ENCODE results near the gene COL18A1. TPM values are rescaled to one million over a fixed set of nuclear protein-coding genes. Genes with fewer than 3 reads are reported as not detected.
"Not testable (repeated sequence)": the region's sequence is repeated elsewhere in the genome, so short reads cannot be mapped to it uniquely, and the experiment has no call there.

The COL18A1 gene
- total RNA-seq, 1 donor from 2014 or later, result 187 TPM

- no peak for DNase-seq (ENCODE audit: low read depth)
These were observed 33.6 kb downstream of the COL18A1 start for GRCh38 chr21:45438391-45439145.

GRCh38 chr21:45439161-45439872 is 34.4 kb downstream of the COL18A1 start:
- DNase-seq (ENCODE audit: low read depth), result peak; percentile 77

- no peak for DNase-seq (ENCODE audit: low read depth)
These were observed 35.0 kb downstream of the COL18A1 start for GRCh38 chr21:45439901-45440461.

- DNase-seq (ENCODE audit: low read depth), result no peak
These were observed 35.9 kb downstream of the COL18A1 start for GRCh38 chr21:45440736-45441350.

GRCh38 chr21:45441431-45442255 is 36.7 kb downstream of the COL18A1 start:
- DNase-seq (ENCODE audit: low read depth), result no peak

GRCh38 chr21:45442276-45442675 is 37.3 kb downstream of the COL18A1 start:
- no peak for DNase-seq (ENCODE audit: low read depth)

GRCh38 chr21:45442686-45443594 is 38.0 kb downstream of the COL18A1 start:
- DNase-seq (ENCODE audit: low read depth), result not testable (repeated sequence)

GRCh38 chr21:45443595-45444181 is 38.7 kb downstream of the COL18A1 start:
- no peak for DNase-seq (ENCODE audit: low read depth)

GRCh38 chr21:45444385-45444784 is 39.4 kb downstream of the COL18A1 start:
- no peak for DNase-seq (ENCODE audit: low read depth)

GRCh38 chr21:45445369-45445768 is 40.4 kb downstream of the COL18A1 start:
- DNase-seq (ENCODE audit: low read depth), result no peak

- DNase-seq (ENCODE audit: low read depth), result no peak
These were observed 42.9 kb downstream of the COL18A1 start for GRCh38 chr21:45447821-45448220.

- DNase-seq (ENCODE audit: low read depth), result no peak
These were observed 43.4 kb downstream of the COL18A1 start for GRCh38 chr21:45448283-45448809.

GRCh38 chr21:45448810-45449657 is 44.1 kb downstream of the COL18A1 start:
- peak; percentile 20 for DNase-seq (ENCODE audit: low read depth)

- DNase-seq (ENCODE audit: low read depth), result no peak
These were observed 44.9 kb downstream of the COL18A1 start for GRCh38 chr21:45449658-45450422.

- no peak for DNase-seq (ENCODE audit: low read depth)
These were observed 45.6 kb downstream of the COL18A1 start for GRCh38 chr21:45450423-45451090.

- DNase-seq (ENCODE audit: low read depth), result no peak
These were observed 46.3 kb downstream of the COL18A1 start for GRCh38 chr21:45451091-45451740.
